T-helper 2 cell (primary cell): Measurements from ENCODE around the gene GPX4.

ENCODE experiments used
- DNase-seq, 5 experiments: peaks; one replicate each; pipeline versions ENCODE4 v3.0.0 to v3.0.0-alpha.2; 2012 to 2022

Gene GPX4

GRCh38 chr19:1151917-1152587, 48.3 kb downstream of the GPX4 start:
- DNase-seq = no peak

DNA sequence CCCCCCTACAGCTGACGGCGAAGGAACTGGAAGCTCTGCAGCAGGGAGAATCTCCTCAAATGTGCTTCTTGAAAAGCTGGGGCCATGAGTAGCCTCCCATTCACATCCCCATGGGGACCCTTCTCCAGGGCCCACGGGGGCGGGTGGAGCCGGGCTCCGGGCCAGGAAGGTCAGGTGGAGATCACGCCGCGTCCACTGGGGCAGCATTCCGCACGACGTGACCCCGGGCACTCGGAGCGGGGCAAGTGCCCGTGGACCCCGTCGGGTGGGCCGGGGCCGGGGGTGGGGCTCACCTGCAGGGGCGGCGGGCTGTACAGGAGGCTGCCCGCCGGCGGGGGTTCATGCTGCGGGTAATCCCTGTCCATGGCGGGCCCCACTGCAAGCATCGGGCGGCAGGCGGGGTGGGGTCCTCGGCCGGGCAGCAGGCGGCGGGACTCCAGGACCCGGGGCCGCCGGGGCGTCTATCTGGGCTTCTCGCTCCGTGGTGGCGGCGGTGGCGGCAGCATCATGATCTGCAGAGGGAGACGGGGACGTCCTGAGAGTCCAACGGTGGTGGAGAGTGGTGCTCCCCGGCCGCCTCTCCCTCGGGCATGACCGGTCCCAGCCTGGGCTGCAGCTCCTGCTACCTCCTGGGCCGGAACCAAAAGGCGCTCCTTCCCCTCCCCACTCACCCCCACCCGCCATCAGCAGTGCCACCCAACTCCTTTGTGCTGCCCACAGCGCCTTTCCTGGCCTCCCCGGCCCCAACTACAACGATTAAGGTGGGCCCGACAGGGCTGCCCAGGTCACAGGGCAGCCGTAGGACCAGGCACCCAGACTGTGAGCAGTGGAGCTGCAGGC, 50.3 kb downstream of the GPX4 start:
- no peak for DNase-seq

DNA sequence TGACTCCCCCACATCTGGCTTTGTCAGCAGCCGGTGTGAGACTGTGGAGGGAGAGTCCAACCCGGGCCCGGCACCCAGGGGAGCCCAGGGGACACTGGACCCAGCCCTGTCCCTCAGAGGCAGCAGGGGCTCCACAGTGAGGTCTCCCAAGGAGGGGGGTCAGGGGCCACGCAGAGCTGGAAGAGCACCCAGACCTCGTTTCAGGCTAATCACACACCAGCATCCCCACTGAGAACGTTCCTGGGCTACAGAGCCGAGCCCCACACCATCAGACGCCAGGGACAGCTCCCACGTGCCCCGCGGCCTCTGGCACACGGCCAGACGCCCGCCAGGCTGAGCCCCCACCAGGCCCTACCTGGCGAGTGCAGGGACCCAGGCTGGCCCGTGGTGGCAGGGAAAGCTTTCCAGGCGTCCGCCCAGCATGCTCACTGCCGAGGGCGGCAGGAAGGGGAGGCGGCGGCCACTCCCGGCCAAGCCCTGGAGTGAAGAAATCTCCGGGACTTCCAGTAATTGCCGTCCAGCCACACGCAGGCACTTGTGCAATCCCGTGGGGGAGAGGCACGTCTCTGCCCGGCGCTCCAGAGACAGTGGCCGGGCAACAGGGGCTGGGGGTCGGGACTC, 51.0 kb downstream of the GPX4 start:
- no peak for DNase-seq

- no peak for DNase-seq
These were observed 51.8 kb downstream of the GPX4 start for GRCh38 chr19:1155352-1156304.
